Stimulated activated CD4-positive, alpha-beta T cell treated with anti-CD3 and anti-CD28 coated beads, Interleukin-4, amount 100 ng/mL, for 48 hours (primary cell): ENCODE data around the gene PRG2.
"Not testable (repeated sequence)": the region's sequence is repeated elsewhere in the genome, so short reads cannot be mapped to it uniquely, and the experiment has no call there.

ENCODE experiments used
- DNase-seq, 2 donors: peaks; one replicate each; pipeline ENCODE4 v3.0.0-alpha.2; 2020; ENCODE audit warnings: low read depth in 2 of 2

The PRG2 gene

GRCh38 chr11:57347336-57347735 lies 43.1 kb downstream of the PRG2 start:
- no peak for DNase-seq

- DNase-seq: peak; percentile 57 to 60
Observed at GRCh38 chr11:57345555-57346211, 44.8 kb downstream of the PRG2 start.

GRCh38 chr11:57344826-57345225 lies 45.6 kb downstream of the PRG2 start:
- no peak for DNase-seq

- DNase-seq: no peak
Observed at GRCh38 chr11:57343825-57344224, 46.6 kb downstream of the PRG2 start.

GRCh38 chr11:57342702-57343101 lies 47.7 kb downstream of the PRG2 start:
- no peak for DNase-seq

- no peak for DNase-seq
Observed at GRCh38 chr11:57341250-57341808, 49.1 kb downstream of the PRG2 start.

GRCh38 chr11:57340039-57340615 lies 50.3 kb downstream of the PRG2 start:
- no peak for DNase-seq

- no peak for DNase-seq
Observed at GRCh38 chr11:57339328-57339727, 51.1 kb downstream of the PRG2 start.

GRCh38 chr11:57338142-57338541 lies 52.3 kb downstream of the PRG2 start, which contains the start of gene P2RX3:
Gene P2RX3, plus strand, starts transcription at chr11:57338352. Its CDS starts 199 bp downstream, at chr11:57338551.
- no peak for DNase-seq

- DNase-seq: not testable (repeated sequence)
Observed at GRCh38 chr11:57336856-57337255, 53.6 kb downstream of the PRG2 start.
